ENCODE results near the gene CNOT6.

- TF ChIP-seq EZH2 (IDR thresholded peaks at IDR 0.05; ENCODE audit: borderline replicate concordance, low read depth, low read length, poor library complexity, severe bottlenecking) (no peak), CTCF (conservative IDR thresholded peaks at IDR 0.05; ENCODE audit: low read depth, low read length) (no peak)
Observed at GRCh38 chr5:180521591-180521990, 27.4 kb downstream of the CNOT6 start.
